ENCODE data around the gene PQBP1.
"Not testable (repeated sequence)": the region's sequence is repeated elsewhere in the genome, so short reads cannot be mapped to it uniquely, and the experiment has no call there.

The PQBP1 gene

DNA sequence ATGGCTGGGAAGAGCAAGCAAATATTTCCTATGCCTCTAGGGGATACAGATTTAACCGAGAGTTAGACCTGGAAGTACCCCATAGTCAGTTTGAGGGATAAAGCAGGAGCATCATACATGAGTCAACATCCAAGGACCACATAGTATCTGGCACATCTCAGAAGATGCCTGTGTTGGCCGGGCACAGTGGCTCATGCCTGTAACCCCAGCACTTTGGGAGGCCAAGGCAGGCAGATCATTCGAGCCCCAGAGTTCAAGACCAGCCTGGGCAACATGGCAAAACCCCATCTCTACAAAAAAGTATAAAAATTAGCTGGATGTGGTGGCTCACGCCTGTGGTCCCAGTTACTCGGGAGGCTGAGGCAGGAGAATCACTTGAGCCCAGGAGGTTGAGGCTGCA is 11.1 kb upstream of the PQBP1 start:
- H3K27me3 ChIP-seq (ENCODE audit: control insufficient read depth, insufficient read depth, low read length, poor library complexity, severe bottlenecking); H3K27ac ChIP-seq (ENCODE audit: insufficient read depth, low read depth, low read length, poor library complexity, severe bottlenecking); H3K36me3 ChIP-seq (ENCODE audit: control insufficient read depth, insufficient read depth, low read length); H3K4me1 ChIP-seq (ENCODE audit: control insufficient read depth, insufficient read depth, low read length); H3K4me3 ChIP-seq (ENCODE audit: insufficient read depth, low read depth, low read length); H3K9me3 ChIP-seq (ENCODE audit: control insufficient read depth, low read length): not testable (repeated sequence)
- 87 to 93% methylated on average over 5 of the region's 5 CpGs for WGBS, 2 experiments

DNA sequence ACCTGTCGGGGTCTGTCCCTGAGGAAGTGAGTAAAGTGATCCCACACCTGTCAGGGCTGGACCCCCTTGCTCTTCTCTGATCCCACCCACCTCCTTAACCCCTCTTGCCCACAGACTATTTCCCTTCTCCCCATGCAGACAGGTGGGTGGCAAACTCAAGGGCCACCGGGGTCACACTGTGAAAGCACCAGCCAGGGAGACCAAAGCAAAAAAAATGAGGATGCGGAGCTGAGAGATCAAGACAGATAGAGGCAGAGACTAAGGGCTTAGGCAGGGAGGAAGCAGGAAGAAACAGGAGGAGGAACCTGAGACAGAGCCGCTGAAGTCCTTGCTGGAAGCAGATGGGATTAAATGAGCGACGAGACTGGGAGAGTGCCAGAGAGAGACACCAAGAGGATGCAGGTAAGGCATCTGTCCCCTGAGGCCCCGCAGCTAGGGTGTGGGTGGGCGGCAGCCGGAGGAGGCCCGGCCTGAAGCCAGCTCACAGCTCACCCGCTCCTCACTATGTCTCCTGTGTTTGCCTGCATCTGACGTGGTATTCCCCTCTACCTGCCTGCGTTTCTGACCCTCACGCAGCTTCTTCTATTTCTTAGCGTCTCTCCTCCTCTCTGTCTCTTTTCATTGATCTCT is 7.3 kb upstream of the PQBP1 start:
- no peaks in the 10 kb centered on the region for H3K9me3 ChIP-seq (ENCODE audit: control insufficient read depth, low read length)
- WGBS, 2 experiments = 36 to 39% methylated on average over 14 to 15 of the region's 15 CpGs
- H3K36me3 ChIP-seq (ENCODE audit: control insufficient read depth, insufficient read depth, low read length) = peaks cover 4% of the 10 kb centered on the region
- H3K4me3 ChIP-seq (ENCODE audit: insufficient read depth, low read depth, low read length) = no peak overlapping the region
- no peak overlapping the region for H3K27ac ChIP-seq (ENCODE audit: insufficient read depth, low read depth, low read length, poor library complexity, severe bottlenecking)
- H3K27me3 ChIP-seq (ENCODE audit: control insufficient read depth, insufficient read depth, low read length, poor library complexity, severe bottlenecking) = no peaks in the 10 kb centered on the region
- H3K4me1 ChIP-seq (ENCODE audit: control insufficient read depth, insufficient read depth, low read length) = no peaks in the 10 kb centered on the region

GRCh38 chrX:48890934-48891401 is 6.8 kb upstream of the PQBP1 start:
- Histone ChIP-seq H3K27ac (ENCODE audit: insufficient read depth, low read depth, low read length, poor library complexity, severe bottlenecking) (no peak overlapping the region), H3K9me3 (ENCODE audit: control insufficient read depth, low read length) (no peaks in the 10 kb centered on the region), H3K36me3 (ENCODE audit: control insufficient read depth, insufficient read depth, low read length) (peaks cover 4% of the 10 kb centered on the region), H3K4me1 (ENCODE audit: control insufficient read depth, insufficient read depth, low read length) (no peaks in the 10 kb centered on the region), H3K4me3 (ENCODE audit: insufficient read depth, low read depth, low read length) (peak overlapping the region; percentile 53), H3K27me3 (ENCODE audit: control insufficient read depth, insufficient read depth, low read length, poor library complexity, severe bottlenecking) (no peaks in the 10 kb centered on the region)
- 1% methylated on average over 35 of the region's 35 CpGs for WGBS, 2 experiments

- no peaks in the 10 kb centered on the region for H3K9me3 ChIP-seq (ENCODE audit: control insufficient read depth, low read length)
- WGBS, 2 experiments = 5 to 6% methylated on average over 68 of the region's 68 CpGs
- no peaks in the 10 kb centered on the region for H3K4me1 ChIP-seq (ENCODE audit: control insufficient read depth, insufficient read depth, low read length)
- peaks cover 4% of the 10 kb centered on the region for H3K36me3 ChIP-seq (ENCODE audit: control insufficient read depth, insufficient read depth, low read length)
- H3K4me3 ChIP-seq (ENCODE audit: insufficient read depth, low read depth, low read length) = peak overlapping the region; percentile 53
- H3K27ac ChIP-seq (ENCODE audit: insufficient read depth, low read depth, low read length, poor library complexity, severe bottlenecking) = no peak overlapping the region
- H3K27me3 ChIP-seq (ENCODE audit: control insufficient read depth, insufficient read depth, low read length, poor library complexity, severe bottlenecking) = no peaks in the 10 kb centered on the region
Measured at GRCh38 chrX:48891402-48892288, 6.1 kb upstream of the PQBP1 start.

GRCh38 chrX:48892896-48893295 is 4.8 kb upstream of the PQBP1 start:
- 95 to 100% methylated on average over 1 to 4 of the region's 4 CpGs for WGBS, 2 experiments
- H3K27ac ChIP-seq (ENCODE audit: insufficient read depth, low read depth, low read length, poor library complexity, severe bottlenecking) = no peak overlapping the region
- peaks cover 4% of the 10 kb centered on the region for H3K36me3 ChIP-seq (ENCODE audit: control insufficient read depth, insufficient read depth, low read length)
- no peaks in the 10 kb centered on the region for H3K9me3 ChIP-seq (ENCODE audit: control insufficient read depth, low read length)
- H3K4me3 ChIP-seq (ENCODE audit: insufficient read depth, low read depth, low read length) = no peak overlapping the region
- H3K4me1 ChIP-seq (ENCODE audit: control insufficient read depth, insufficient read depth, low read length) = no peaks in the 10 kb centered on the region
- H3K27me3 ChIP-seq (ENCODE audit: control insufficient read depth, insufficient read depth, low read length, poor library complexity, severe bottlenecking) = no peaks in the 10 kb centered on the region

GRCh38 chrX:48893556-48894348 is 4.0 kb upstream of the PQBP1 start:
- 96 to 97% methylated on average over 16 of the region's 16 CpGs for WGBS, 2 experiments
- Histone ChIP-seq H3K36me3 (ENCODE audit: control insufficient read depth, insufficient read depth, low read length) (peaks cover 4% of the 10 kb centered on the region), H3K9me3 (ENCODE audit: control insufficient read depth, low read length) (no peaks in the 10 kb centered on the region), H3K27me3 (ENCODE audit: control insufficient read depth, insufficient read depth, low read length, poor library complexity, severe bottlenecking) (no peaks in the 10 kb centered on the region), H3K4me1 (ENCODE audit: control insufficient read depth, insufficient read depth, low read length) (no peaks in the 10 kb centered on the region), H3K27ac (ENCODE audit: insufficient read depth, low read depth, low read length, poor library complexity, severe bottlenecking) (no peak overlapping the region), H3K4me3 (ENCODE audit: insufficient read depth, low read depth, low read length) (no peak overlapping the region)

DNA sequence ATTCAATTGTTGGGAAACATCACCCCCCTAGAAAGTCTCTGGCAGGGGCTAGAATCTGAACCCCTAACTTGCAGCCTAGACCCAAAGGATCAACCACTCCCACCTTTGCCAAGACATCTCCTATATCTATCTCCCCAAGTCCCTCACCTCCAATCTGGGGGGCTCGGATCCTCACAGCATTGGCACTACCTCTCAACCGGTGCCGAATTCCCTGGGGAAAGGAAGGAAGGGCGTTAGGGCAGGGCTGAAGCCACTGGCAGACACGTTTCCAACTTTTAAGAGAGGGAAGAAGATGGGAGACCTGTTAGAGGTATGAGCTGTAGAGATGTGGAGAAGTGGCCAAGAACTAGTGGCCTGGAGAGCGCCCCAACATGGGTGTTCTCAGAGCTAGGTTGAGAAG is 2.8 kb upstream of the PQBP1 start:
- H3K4me1 ChIP-seq (ENCODE audit: control insufficient read depth, insufficient read depth, low read length) = no peaks in the 10 kb centered on the region
- no peaks in the 10 kb centered on the region for H3K27me3 ChIP-seq (ENCODE audit: control insufficient read depth, insufficient read depth, low read length, poor library complexity, severe bottlenecking)
- H3K36me3 ChIP-seq (ENCODE audit: control insufficient read depth, insufficient read depth, low read length) = peaks cover 4% of the 10 kb centered on the region
- H3K4me3 ChIP-seq (ENCODE audit: insufficient read depth, low read depth, low read length) = no peak overlapping the region
- no peak overlapping the region for H3K27ac ChIP-seq (ENCODE audit: insufficient read depth, low read depth, low read length, poor library complexity, severe bottlenecking)
- WGBS, 2 experiments = 95 to 98% methylated on average over 5 to 6 of the region's 6 CpGs
- H3K9me3 ChIP-seq (ENCODE audit: control insufficient read depth, low read length) = no peaks in the 10 kb centered on the region

GRCh38 chrX:48896611-48897011 is 1.1 kb upstream of the PQBP1 start:
- Histone ChIP-seq H3K4me3 (ENCODE audit: insufficient read depth, low read depth, low read length) (peak overlapping the region; percentile 65), H3K4me1 (ENCODE audit: control insufficient read depth, insufficient read depth, low read length) (no peaks in the 10 kb centered on the region), H3K27me3 (ENCODE audit: control insufficient read depth, insufficient read depth, low read length, poor library complexity, severe bottlenecking) (no peaks in the 10 kb centered on the region), H3K9me3 (ENCODE audit: control insufficient read depth, low read length) (no peaks in the 10 kb centered on the region), H3K36me3 (ENCODE audit: control insufficient read depth, insufficient read depth, low read length) (peaks cover 8% of the 10 kb centered on the region), H3K27ac (ENCODE audit: insufficient read depth, low read depth, low read length, poor library complexity, severe bottlenecking) (no peak overlapping the region)
- WGBS, 2 experiments = 35 to 49% methylated on average over 8 to 9 of the region's 9 CpGs

GRCh38 chrX:48897157-48897624 is 539 bp upstream of the PQBP1 start:
- Histone ChIP-seq H3K9me3 (ENCODE audit: control insufficient read depth, low read length) (no peaks in the 10 kb centered on the region), H3K36me3 (ENCODE audit: control insufficient read depth, insufficient read depth, low read length) (peaks cover 8% of the 10 kb centered on the region), H3K27ac (ENCODE audit: insufficient read depth, low read depth, low read length, poor library complexity, severe bottlenecking) (peak overlapping the region; percentile 79), H3K27me3 (ENCODE audit: control insufficient read depth, insufficient read depth, low read length, poor library complexity, severe bottlenecking) (no peaks in the 10 kb centered on the region), H3K4me3 (ENCODE audit: insufficient read depth, low read depth, low read length) (peak overlapping the region; percentile 65), H3K4me1 (ENCODE audit: control insufficient read depth, insufficient read depth, low read length) (no peaks in the 10 kb centered on the region)
- 0% methylated on average over 38 of the region's 38 CpGs for WGBS, 2 experiments

DNA sequence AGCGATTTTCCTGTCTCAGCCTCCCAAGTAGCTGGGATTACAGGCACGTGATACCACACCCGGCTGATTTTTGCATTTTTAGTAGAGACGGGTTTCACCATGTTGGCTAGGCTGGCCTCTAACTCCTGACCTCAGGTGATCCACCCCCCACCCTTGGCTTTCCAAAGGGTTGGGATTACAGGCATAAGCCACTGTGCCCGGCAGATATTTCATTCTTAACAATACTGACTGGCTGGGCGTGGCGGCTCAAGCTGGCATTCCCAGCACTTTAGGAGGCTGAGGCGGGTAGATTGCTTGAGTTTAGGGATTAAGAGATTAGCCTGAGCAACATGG is 1.3 kb downstream of the PQBP1 start:
- H3K27ac ChIP-seq (ENCODE audit: insufficient read depth, low read depth, low read length, poor library complexity, severe bottlenecking) = no peak overlapping the region
- no peaks in the 10 kb centered on the region for H3K9me3 ChIP-seq (ENCODE audit: control insufficient read depth, low read length)
- no peaks in the 10 kb centered on the region for H3K4me1 ChIP-seq (ENCODE audit: control insufficient read depth, insufficient read depth, low read length)
- H3K4me3 ChIP-seq (ENCODE audit: insufficient read depth, low read depth, low read length) = no peak overlapping the region
- 90 to 93% methylated on average over 8 of the region's 8 CpGs for WGBS, 2 experiments
- peaks cover 8% of the 10 kb centered on the region for H3K36me3 ChIP-seq (ENCODE audit: control insufficient read depth, insufficient read depth, low read length)
- H3K27me3 ChIP-seq (ENCODE audit: control insufficient read depth, insufficient read depth, low read length, poor library complexity, severe bottlenecking) = no peaks in the 10 kb centered on the region

All from ectodermal cell (in vitro differentiated cells).